ENCODE data around the gene TLCD2. TPM values are rescaled to one million over a fixed set of nuclear protein-coding genes. Genes with fewer than 3 reads are reported as not detected.

The TLCD2 gene
- total and polyA plus RNA-seq, 9 of the 15 experiments (the other 6 are each of a cell fraction or from before 2014, with no cell fraction given) = 0.10 to 0.89 (median 0.58) TPM

DNA sequence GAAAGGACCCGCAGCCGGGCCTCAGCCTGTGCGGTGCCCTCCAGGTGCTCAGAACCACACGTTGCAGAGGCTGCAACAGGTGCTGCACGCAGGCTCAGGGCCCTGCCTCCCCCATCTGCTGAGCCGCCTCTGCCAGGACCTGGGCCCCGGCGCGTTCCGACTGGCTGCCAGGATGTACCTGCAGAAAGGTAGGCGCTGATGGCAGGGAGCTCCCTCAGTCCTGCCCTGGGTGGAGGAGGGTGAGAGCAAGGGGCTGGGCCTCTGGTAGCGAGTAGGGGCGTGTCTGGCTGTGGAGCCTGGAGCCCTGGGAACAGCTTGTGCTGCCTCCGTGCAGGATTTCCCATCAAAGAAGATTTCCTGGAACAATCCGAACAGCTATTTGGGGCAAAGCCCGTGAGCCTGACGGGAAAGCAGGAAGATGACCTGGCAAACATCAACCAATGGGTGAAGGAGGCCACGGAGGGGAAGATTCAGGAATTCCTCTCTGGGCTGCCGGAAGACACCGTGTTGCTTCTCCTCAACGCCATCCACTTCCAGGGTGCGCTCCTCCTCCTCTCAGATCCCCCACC, 36.9 kb upstream of the TLCD2 start:
- no peak for ATAC-seq
- Histone ChIP-seq H3K4me2 (ENCODE audit: insufficient read depth, low read length) (no peak overlapping the region), H3K9me1 (ENCODE audit: control insufficient read depth, insufficient read depth, low read length) (no peaks in the 10 kb centered on the region), H3K4me3 (no peak overlapping the region), H3K36me3 (ENCODE audit: control insufficient read depth, insufficient read depth, low read length) (no peaks in the 10 kb centered on the region), H3K9ac (ENCODE audit: insufficient read depth in 1 of 2, low read depth in 2 of 2, low read length in 2 of 2) (no peak overlapping the region), H4K20me1 (replicated peaks; ENCODE audit: control insufficient read depth, insufficient read depth, low read length) (no peaks in the 10 kb centered on the region), H3K9me3 (replicated peaks; ENCODE audit: control insufficient read depth, insufficient read depth, low read depth, low read length) (no peaks in the 10 kb centered on the region), H3K27ac (ENCODE audit: extremely low read depth, low read depth, low read length) (no peak overlapping the region), H3K4me1 (replicated peaks in 1 of 2; ENCODE audit: control insufficient read depth in 2 of 2, insufficient read depth in 2 of 2, low read length in 2 of 2) (peaks cover 0 to 22% of the 10 kb centered on the region in 2 experiments; a peak in 2 of 5 replicates), H3K79me2 (ENCODE audit: control insufficient read depth, insufficient read depth, low read length) (no peaks in the 10 kb centered on the region), H3K27me3 (ENCODE audit: control insufficient read depth in 2 of 2, insufficient read depth in 2 of 2, low read length in 2 of 2) (peaks cover 4% of the 10 kb centered on the region in 2 experiments; a peak in 3 of 5 replicates), H2AFZ (ENCODE audit: low read depth, low read length) (no peak overlapping the region)
- TF ChIP-seq ZNF699 (CRISPR knock-in tag; IDR thresholded peaks at IDR 0.05; ENCODE audit: insufficient replicate concordance) (no peak), CREBBP (IDR thresholded peaks at IDR 0.05; ENCODE audit: low read depth, low read length) (no peak), ZKSCAN1 (IDR thresholded peaks at IDR 0.05; ENCODE audit: low read depth, low read length) (no peak), HSF4 (CRISPR knock-in tag; IDR thresholded peaks at IDR 0.05; ENCODE audit: borderline replicate concordance) (no peak), HLTF (IDR thresholded peaks at IDR 0.05) (no peak), TEAD1 (CRISPR knock-in tag; IDR thresholded peaks at IDR 0.05) (no peak), CHD4 (IDR thresholded peaks at IDR 0.05; ENCODE audit: insufficient read depth, insufficient replicate concordance, low read depth, low read length, poor library complexity, severe bottlenecking) (no peak), SOX6 (IDR thresholded peaks at IDR 0.05) (no peak), PHB2 (IDR thresholded peaks at IDR 0.05; ENCODE audit: low read depth) (no peak), ZNF507 (tag; conservative IDR thresholded peaks at IDR 0.05) (no peak), RBFOX2 (IDR thresholded peaks at IDR 0.05; ENCODE audit: low read depth, low read length) (no peak)
- TF ChIP-seq, protein P1, sequence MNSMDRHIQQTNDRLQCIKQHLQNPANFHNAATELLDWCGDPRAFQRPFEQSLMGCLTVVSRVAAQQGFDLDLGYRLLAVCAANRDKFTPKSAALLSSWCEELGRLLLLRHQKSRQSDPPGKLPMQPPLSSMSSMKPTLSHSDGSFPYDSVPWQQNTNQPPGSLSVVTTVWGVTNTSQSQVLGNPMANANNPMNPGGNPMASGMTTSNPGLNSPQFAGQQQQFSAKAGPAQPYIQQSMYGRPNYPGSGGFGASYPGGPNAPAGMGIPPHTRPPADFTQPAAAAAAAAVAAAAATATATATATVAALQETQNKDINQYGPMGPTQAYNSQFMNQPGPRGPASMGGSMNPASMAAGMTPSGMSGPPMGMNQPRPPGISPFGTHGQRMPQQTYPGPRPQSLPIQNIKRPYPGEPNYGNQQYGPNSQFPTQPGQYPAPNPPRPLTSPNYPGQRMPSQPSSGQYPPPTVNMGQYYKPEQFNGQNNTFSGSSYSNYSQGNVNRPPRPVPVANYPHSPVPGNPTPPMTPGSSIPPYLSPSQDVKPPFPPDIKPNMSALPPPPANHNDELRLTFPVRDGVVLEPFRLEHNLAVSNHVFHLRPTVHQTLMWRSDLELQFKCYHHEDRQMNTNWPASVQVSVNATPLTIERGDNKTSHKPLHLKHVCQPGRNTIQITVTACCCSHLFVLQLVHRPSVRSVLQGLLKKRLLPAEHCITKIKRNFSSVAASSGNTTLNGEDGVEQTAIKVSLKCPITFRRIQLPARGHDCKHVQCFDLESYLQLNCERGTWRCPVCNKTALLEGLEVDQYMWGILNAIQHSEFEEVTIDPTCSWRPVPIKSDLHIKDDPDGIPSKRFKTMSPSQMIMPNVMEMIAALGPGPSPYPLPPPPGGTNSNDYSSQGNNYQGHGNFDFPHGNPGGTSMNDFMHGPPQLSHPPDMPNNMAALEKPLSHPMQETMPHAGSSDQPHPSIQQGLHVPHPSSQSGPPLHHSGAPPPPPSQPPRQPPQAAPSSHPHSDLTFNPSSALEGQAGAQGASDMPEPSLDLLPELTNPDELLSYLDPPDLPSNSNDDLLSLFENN (IDR thresholded peaks at IDR 0.05; ENCODE audit: low read depth in 2 of 2, low read length in 2 of 2) = no peak
- TF ChIP-seq, protein P2, sequence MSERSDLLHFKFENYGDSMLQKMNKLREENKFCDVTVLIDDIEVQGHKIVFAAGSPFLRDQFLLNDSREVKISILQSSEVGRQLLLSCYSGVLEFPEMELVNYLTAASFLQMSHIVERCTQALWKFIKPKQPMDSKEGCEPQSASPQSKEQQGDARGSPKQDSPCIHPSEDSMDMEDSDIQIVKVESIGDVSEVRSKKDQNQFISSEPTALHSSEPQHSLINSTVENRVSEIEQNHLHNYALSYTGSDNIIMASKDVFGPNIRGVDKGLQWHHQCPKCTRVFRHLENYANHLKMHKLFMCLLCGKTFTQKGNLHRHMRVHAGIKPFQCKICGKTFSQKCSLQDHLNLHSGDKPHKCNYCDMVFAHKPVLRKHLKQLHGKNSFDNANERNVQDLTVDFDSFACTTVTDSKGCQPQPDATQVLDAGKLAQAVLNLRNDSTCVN (CRISPR knock-in tag; IDR thresholded peaks at IDR 0.05) = no peak
- DNase-seq (ENCODE audit: extremely low read depth in 1 of 4, low spot score in 3 of 4) = no peak
- 68% methylated on average over 13 of the region's 22 CpGs for WGBS (ENCODE audit: insufficient coverage, low coverage, missing lambda C conversion rate)
- no peak for FAIRE-seq
- ChIA-PET CTCF (ENCODE audit: low intra/inter-chr PET ratio) (no interaction called here), POLR2A (interaction anchor here (0.8 kb wide), 1 partner anchor 36 kb away, joined by 4 read pairs; no protein-coding TSS in a partner anchor)
- no TSS peak for BruUV-seq (replicated peaks)
- in situ Hi-C loops (cut with MboI) = no loop called here
- intact Hi-C loops (cut with micrococcal nuclease) = no loop called here
